ENCODE results near the gene VSNL1. TPM values are rescaled to one million over a fixed set of nuclear protein-coding genes. Genes with fewer than 3 reads are reported as not detected.

The VSNL1 gene
- total RNA-seq, 1 donor from 2014 or later: 19.6 TPM

DNA sequence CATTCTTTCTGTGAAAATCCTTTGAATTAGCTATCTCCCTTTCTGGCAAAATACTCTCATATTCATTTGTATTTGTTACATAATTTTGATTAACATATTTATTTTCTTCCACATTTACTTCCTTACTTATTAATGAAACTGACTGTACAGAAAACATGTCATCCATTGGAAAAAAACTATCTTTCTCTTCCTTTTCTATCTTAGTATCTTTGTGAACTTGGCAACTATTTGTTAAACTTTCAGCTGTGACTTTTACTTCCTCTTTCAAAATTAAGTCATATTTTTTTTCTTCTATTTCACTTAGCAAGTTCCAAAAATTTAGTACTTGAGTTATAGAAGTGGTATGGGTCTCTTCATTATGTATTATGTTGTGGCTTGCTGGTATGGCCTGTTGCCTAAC, 24.8 kb upstream of the VSNL1 start:
- TF ChIP-seq, protein P1, sequence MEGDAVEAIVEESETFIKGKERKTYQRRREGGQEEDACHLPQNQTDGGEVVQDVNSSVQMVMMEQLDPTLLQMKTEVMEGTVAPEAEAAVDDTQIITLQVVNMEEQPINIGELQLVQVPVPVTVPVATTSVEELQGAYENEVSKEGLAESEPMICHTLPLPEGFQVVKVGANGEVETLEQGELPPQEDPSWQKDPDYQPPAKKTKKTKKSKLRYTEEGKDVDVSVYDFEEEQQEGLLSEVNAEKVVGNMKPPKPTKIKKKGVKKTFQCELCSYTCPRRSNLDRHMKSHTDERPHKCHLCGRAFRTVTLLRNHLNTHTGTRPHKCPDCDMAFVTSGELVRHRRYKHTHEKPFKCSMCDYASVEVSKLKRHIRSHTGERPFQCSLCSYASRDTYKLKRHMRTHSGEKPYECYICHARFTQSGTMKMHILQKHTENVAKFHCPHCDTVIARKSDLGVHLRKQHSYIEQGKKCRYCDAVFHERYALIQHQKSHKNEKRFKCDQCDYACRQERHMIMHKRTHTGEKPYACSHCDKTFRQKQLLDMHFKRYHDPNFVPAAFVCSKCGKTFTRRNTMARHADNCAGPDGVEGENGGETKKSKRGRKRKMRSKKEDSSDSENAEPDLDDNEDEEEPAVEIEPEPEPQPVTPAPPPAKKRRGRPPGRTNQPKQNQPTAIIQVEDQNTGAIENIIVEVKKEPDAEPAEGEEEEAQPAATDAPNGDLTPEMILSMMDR (IDR thresholded peaks at IDR 0.05; ENCODE audit: unreplicated experiment): no peak
- H3K27me3 Mint-ChIP-seq (ENCODE audit: unreplicated experiment): no peaks in the 10 kb centered on the region
- no peak for DNase-seq (ENCODE audit: low spot score)
- peaks cover 10% of the 10 kb centered on the region for H3K4me1 Mint-ChIP-seq (ENCODE audit: unreplicated experiment)
- no peaks in the 10 kb centered on the region for H3K9me3 Mint-ChIP-seq (ENCODE audit: unreplicated experiment)
- H3K36me3 Mint-ChIP-seq (ENCODE audit: low read depth, unreplicated experiment): no peaks in the 10 kb centered on the region
- H3K4me3 Mint-ChIP-seq (ENCODE audit: unreplicated experiment): no peak overlapping the region
- H3K27ac Mint-ChIP-seq (ENCODE audit: unreplicated experiment): no peak overlapping the region

- peak overlapping the region; percentile 85 for H3K4me3 Mint-ChIP-seq (ENCODE audit: unreplicated experiment)
- H3K9me3 Mint-ChIP-seq (ENCODE audit: unreplicated experiment): no peaks in the 10 kb centered on the region
- TF ChIP-seq, protein P1 (IDR thresholded peaks at IDR 0.05; ENCODE audit: unreplicated experiment): no peak
- peak overlapping the region; percentile 49 for H3K27ac Mint-ChIP-seq (ENCODE audit: unreplicated experiment)
- H3K36me3 Mint-ChIP-seq (ENCODE audit: low read depth, unreplicated experiment): no peaks in the 10 kb centered on the region
- H3K27me3 Mint-ChIP-seq (ENCODE audit: unreplicated experiment): no peaks in the 10 kb centered on the region
- H3K4me1 Mint-ChIP-seq (ENCODE audit: unreplicated experiment): peaks cover 10% of the 10 kb centered on the region
- no peak for DNase-seq (ENCODE audit: low spot score)
These were observed 22.9 kb upstream of the VSNL1 start for GRCh38 chr2:17517481-17518211.

DNA sequence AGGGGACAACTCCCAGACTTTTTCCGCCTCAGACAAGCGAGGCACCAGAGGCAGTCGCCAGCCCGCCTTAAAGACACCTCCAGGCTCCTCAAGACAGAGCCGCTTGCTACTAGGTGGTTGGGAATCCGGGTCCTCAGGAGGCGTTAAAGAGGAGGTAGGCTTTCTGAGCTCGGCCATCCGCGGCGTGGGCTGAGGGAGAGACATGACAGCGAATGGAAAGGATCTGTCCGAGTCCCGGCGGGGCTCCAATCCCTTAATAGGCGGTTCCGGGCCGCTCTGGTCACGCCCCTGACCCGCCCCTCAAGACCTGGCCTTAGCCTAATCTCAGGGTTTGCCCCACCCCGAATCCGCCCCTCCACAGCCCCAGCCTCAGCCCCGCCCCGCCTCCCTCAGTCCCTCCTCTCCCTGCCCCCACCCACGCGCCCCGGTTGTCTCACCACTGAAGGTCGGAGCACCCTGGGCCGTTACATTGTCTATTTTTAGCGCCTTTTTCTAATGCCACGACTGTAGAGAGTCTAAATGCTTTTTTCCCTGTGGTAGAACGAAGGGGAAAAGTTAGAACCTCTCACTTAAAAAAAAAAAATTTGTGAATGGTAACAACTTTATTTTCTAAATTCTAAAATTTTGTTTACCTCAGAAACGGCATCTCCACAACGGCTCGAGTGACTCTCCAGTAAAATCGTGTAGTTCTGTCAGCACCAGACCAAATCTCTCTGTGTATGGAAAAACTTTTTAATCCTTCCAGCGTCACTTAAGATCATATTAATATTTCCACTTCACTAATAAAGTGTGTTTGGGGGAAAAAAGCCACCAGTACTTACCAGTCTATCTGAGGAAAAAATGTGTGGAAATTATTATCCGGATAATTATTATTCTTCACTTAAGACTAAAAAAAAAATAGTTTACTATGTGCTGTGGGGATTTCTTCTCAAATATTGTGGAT, 22.0 kb upstream of the VSNL1 start, which contains the start of gene RAD51AP2:
RAD51AP2 (minus strand) TSS at position 229 of the 943 bp plus-strand sequence; CDS start at position 204, 25 bp downstream.
- TF ChIP-seq, protein P1 (IDR thresholded peaks at IDR 0.05; ENCODE audit: unreplicated experiment): no peak

DNA sequence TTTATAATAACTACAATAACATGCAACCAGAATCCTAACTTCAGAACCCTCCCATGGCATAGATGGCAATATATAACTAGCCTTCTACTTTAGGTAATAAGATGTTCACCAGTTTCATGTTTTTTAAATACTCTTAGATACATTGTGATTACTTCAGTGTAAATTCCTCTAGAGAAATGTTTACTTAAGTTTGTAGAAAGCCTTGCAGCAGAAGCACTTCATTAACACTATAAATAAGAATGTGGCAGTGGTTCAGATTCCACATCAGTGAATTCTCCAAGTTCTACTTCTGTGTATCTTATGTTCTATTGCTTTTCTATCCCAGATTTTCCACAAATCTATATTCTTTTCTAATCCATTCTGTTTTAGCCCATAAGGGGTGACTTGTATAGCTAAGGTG, 21.0 kb upstream of the VSNL1 start:
- TF ChIP-seq, protein P1 (IDR thresholded peaks at IDR 0.05; ENCODE audit: unreplicated experiment): no peak
- no peaks in the 10 kb centered on the region for H3K9me3 Mint-ChIP-seq (ENCODE audit: unreplicated experiment)
- H3K36me3 Mint-ChIP-seq (ENCODE audit: low read depth, unreplicated experiment): no peaks in the 10 kb centered on the region
- no peak overlapping the region for H3K27ac Mint-ChIP-seq (ENCODE audit: unreplicated experiment)
- H3K4me3 Mint-ChIP-seq (ENCODE audit: unreplicated experiment): no peak overlapping the region
- no peak for DNase-seq (ENCODE audit: low spot score)
- H3K27me3 Mint-ChIP-seq (ENCODE audit: unreplicated experiment): no peaks in the 10 kb centered on the region
- peaks cover 10% of the 10 kb centered on the region for H3K4me1 Mint-ChIP-seq (ENCODE audit: unreplicated experiment)

More for the DNA sequence above, 22.0 kb upstream of the VSNL1 start, which contains the start of gene RAD51AP2:
- Mint-ChIP-seq H3K4me1 (ENCODE audit: unreplicated experiment) (peaks cover 10% of the 10 kb centered on the region), H3K9me3 (ENCODE audit: unreplicated experiment) (no peaks in the 10 kb centered on the region), H3K4me3 (ENCODE audit: unreplicated experiment) (peak within 1 kb of the TSS; percentile 85), H3K27me3 (ENCODE audit: unreplicated experiment) (no peaks in the 10 kb centered on the region), H3K27ac (ENCODE audit: unreplicated experiment) (peak within 1 kb of the TSS; percentile 49), H3K36me3 (ENCODE audit: low read depth, unreplicated experiment) (no peaks in the 10 kb centered on the region)
- peak; percentile 80 for DNase-seq (ENCODE audit: low spot score)
